Lower leg skin (tissue), 4 donors: ENCODE data around the gene KISS1R. TPM values are rescaled to one million over a fixed set of nuclear protein-coding genes. Genes with fewer than 3 reads are reported as not detected.

Experiments used
- DNase-seq, 2 donors: peaks; one replicate each; pipeline ENCODE4 v3.0.0-alpha.2; 2019; ENCODE audit warnings: low spot score in 2 of 2
- H3K4me3 ChIP-seq: fragments of 200-600 bp; sonication (generic); 2 replicates; pipeline ENCODE4 v1.5.1; 2017; ENCODE audit warnings: mild to moderate bottlenecking, low read depth; ENCODE audit not compliant: poor library complexity, severe bottlenecking
- POLR2A ChIP-seq, 2 donors: fragments of 450-650 bp; IDR thresholded peaks; one replicate each; pipeline ENCODE4 v1.6.1; 2016 to 2017; ENCODE audit warnings: antibody characterized with exemption in 2 of 2, mild to moderate bottlenecking in 1 of 2, moderate library complexity in 1 of 2
- WGBS, 2 donors: methylation state at CpG; one replicate each; pipeline ENCODE4 v1.1.5; 2018; 5-methylcytosine and 5-hydroxymethylcytosine counted together
- intact Hi-C: fragments of 100-400 bp; cut with DNase I; formaldehyde crosslinking; loops from one replicate; pipeline ENCODE4 v1.15.0; 2023; ENCODE audit warnings: low total_unique reads
- total RNA-seq, 4 donors: library from RNA; depleted of rRNA; stranded (reverse); fragments of >200 nt; gene quantifications; one replicate each; pipeline ENCODE4 v1.1.0, GENCODE V29; 2016
- TF ChIP-seq, protein P1 (sequence below), 3 donors: fragments of 450-650 bp; IDR thresholded peaks; one replicate each; pipeline ENCODE4 v1.5.1; 2016; ENCODE audit warnings: antibody characterized with exemption in 3 of 3, mild to moderate bottlenecking in 3 of 3, moderate library complexity in 2 of 3

Gene KISS1R
- total RNA-seq, 4 donors from 2014 or later: 0.88 to 3.5 TPM; not detected in 2

DNA sequence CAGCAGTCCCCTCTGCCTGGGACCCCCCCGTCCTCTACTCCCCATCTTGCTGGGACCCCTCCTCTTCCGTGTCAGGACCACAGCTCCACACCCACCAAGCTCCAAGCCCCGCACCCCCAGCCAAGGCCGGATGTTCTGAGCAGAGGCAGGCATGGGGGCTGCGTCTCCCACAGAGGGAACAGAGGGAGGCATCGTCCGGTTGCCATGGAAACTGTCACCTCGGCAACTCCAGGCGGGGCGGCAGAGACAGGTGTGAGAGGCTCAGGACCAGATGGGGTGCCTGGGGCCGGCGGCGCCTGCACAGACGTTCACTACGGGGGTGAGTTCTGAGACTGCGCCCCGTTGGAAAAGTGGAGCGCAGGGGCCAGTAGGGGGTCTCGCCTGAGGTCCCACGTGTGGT, 18.5 kb upstream of the KISS1R start:
- TF ChIP-seq, protein P1, sequence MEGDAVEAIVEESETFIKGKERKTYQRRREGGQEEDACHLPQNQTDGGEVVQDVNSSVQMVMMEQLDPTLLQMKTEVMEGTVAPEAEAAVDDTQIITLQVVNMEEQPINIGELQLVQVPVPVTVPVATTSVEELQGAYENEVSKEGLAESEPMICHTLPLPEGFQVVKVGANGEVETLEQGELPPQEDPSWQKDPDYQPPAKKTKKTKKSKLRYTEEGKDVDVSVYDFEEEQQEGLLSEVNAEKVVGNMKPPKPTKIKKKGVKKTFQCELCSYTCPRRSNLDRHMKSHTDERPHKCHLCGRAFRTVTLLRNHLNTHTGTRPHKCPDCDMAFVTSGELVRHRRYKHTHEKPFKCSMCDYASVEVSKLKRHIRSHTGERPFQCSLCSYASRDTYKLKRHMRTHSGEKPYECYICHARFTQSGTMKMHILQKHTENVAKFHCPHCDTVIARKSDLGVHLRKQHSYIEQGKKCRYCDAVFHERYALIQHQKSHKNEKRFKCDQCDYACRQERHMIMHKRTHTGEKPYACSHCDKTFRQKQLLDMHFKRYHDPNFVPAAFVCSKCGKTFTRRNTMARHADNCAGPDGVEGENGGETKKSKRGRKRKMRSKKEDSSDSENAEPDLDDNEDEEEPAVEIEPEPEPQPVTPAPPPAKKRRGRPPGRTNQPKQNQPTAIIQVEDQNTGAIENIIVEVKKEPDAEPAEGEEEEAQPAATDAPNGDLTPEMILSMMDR (IDR thresholded peaks at IDR 0.05): no peak
- no peak for TF ChIP-seq POLR2A (IDR thresholded peaks at IDR 0.05)
- H3K4me3 ChIP-seq: no peak overlapping the region
- intact Hi-C loops: no loop called here
- 78 to 80% methylated on average over 20 of the region's 20 CpGs for WGBS, 2 donors
- no peak for DNase-seq

DNA sequence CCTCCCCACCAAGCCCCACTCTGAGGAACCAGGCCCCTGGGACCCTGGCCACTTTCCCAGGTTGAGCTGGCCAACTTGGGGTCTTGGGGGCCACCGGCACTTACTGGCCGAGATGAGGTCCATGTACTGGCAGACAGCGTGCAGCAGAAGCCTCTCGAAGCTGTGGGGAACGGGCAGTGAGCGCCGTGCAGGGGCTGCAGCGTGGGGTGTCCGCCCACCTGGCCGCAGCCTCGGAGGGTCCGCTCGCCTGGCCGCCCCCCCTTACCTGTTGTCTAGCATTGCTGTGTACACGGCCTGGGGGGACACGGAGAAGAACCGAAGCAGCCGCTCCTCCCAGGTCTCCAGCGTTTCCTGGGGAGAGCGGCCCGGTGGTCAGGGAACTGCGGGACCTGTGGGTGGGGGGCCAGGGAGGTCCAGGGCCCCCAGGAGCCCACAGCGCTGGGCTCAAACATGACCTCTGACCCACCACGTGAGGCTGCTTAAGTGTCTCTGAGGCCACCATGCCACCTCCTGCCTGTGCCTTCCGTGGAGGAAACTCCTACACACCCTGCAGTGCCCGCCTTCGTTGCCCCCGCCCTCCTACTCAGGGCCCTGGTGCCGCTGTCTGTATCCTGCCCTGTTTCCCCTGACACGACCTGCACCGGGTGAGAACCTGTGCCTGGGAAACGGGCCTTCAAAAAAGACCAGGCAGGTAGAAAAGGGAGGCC, 17.6 kb upstream of the KISS1R start:
- DNase-seq: no peak
- 92 to 95% methylated on average over 26 to 32 of the region's 32 CpGs for WGBS, 2 donors
- no peak overlapping the region for H3K4me3 ChIP-seq
- TF ChIP-seq, protein P1 (IDR thresholded peaks at IDR 0.05): no peak
- no peak for TF ChIP-seq POLR2A (IDR thresholded peaks at IDR 0.05)
- intact Hi-C loops: no loop called here

DNA sequence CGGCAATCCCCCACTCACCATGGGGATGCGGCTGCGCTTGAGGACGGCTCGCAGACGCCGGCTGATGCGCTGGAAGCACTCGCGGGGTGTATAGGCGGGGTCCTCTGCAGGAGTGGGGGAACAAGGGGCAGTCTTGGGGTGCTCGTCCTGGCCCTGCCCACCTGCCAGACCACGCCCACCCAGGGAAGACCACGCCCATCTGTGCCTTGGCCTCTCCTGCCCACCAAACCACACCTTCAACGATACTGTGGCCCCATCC, 17.2 kb upstream of the KISS1R start:
- intact Hi-C loops: no loop called here
- WGBS, 2 donors: 86 to 92% methylated on average over 15 of the region's 15 CpGs
- no peak overlapping the region for H3K4me3 ChIP-seq
- no peak for DNase-seq
- TF ChIP-seq, protein P1 (IDR thresholded peaks at IDR 0.05): no peak
- TF ChIP-seq POLR2A (IDR thresholded peaks at IDR 0.05): no peak

DNA sequence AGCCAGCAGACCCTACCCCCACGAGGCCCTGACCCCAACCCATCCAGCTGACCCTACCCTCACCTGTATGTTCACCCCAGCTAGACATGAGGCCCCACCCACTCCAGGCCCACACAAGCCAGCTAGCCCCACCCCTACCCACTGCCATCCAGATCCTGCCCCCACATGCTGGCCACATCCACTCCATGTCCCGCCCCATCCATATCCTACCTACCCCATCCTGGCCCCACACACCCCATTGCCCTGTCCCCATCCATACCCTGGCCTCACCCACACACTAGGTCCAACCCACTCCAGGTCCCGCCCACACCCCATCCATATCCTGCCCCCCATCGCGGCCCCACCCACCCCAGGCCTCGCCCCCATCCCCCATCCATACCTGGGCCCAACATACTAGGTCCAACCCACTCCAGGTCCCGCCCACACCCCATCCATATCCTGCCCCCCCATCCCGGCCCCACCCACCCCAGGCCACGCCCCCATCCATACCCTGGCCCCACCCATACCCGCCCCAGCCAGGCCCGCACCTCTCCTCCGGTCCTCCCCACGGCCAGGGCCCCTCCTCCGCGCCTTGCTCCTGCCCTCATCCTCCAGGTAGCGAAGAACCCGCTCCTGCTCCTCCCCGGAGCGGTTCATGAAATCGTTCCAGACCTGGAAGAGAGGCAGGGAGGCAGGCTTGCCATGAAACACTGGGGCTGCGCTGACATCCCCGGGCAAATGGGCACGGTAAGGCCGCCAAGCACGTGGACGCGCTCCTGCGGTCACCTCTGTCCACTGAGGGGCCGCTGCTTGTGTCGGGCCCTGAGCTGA, 16.6 kb upstream of the KISS1R start:
- TF ChIP-seq POLR2A (IDR thresholded peaks at IDR 0.05): no peak
- TF ChIP-seq, protein P1 (IDR thresholded peaks at IDR 0.05): no peak
- no peak overlapping the region for H3K4me3 ChIP-seq
- no peak for DNase-seq
- WGBS, 2 donors: 73 to 81% methylated on average over 20 to 23 of the region's 30 CpGs
- intact Hi-C loops: no loop called here

DNA sequence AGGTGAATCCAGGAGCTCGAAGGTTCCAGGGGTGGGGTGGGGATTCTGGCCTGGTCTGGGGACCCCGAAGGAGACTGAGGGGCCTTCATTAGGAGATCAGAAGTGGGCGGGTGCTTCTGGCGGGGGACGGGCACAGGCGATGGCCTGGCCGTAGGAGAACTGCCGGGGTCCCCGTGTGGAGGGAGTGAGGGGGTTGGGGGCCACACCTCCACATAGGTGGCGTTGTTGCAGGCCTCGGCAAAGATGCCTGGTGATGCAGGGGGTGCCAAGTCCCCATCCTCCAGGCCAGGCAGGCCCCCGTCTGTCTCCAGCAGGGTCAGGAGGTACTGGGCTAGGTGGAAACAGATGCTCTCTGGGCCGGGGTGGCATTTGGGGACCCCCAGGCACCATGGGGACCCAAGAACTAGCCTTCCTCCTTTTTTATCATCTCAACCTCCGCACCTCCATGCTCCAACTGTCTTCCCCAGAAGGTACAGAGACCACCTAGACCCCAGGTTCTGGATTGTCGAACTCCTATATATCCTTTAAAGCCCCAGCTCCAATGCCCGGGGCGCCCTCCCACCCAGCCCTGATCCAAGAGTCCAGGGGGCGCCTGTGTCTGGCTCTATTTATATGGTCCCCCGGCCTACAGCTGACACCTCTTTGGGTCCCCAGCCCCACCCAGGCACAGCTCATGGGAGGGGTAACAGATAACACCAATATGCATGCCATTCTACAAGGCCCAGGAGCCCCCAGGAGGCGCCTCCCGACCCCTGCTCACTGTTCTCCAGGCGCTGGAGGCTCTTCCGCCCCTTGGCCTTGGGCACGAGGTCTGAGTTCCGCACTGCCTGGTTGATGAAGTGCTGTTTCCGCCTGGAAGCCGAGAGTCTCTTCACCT, 15.7 kb upstream of the KISS1R start:
- no peak overlapping the region for H3K4me3 ChIP-seq
- TF ChIP-seq, protein P1 (IDR thresholded peaks at IDR 0.05): no peak
- no peak for TF ChIP-seq POLR2A (IDR thresholded peaks at IDR 0.05)
- no peak for DNase-seq
- intact Hi-C loops: no loop called here
- WGBS, 2 donors: 91 to 95% methylated on average over 27 of the region's 27 CpGs
